Measurements from ENCODE around the gene RUNDC3A.
"Not testable (repeated sequence)": the region's sequence is repeated elsewhere in the genome, so short reads cannot be mapped to it uniquely, and the experiment has no call there.

The RUNDC3A gene

DNA sequence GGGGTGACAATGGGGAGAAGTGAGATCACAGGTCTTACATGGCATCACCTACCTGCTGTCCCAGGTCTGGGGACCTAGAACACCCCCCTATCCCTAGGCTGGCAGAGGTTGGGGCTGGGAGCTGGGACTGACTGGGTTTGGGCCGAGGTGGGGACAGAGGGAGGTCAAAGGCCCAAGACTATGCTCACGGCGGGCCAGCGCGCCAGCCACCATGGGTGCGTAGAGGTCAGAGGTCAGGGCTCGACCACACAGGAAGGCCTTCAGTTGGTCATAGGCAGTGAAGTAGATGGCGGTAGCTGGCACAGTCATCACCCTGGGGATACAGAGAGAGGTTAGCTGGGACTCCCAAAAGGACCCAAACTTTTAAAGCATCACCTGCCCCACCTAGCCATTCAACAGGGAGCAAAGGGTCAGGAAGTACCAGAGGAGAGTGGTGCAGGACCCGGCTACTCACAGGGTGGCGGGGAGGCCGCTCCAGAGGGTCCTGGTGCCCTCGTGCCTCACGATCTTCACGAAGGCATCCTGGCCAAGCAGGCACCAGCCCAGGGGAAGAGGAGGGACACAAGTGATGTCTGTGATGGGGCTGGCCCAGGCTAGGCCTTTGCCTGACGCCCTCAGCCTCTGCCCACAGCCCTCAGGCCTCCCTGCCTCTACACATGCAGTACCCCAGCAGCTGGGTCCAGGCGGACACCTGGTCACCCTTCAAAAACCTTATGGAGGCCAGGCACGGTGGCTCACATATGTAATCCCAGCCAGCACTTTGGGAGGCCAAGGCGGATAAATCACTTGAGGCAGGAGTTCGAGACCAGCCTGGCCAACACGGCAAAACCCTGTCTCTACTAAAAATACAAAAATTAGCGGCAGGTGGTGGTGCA lies 13.1 kb downstream of the RUNDC3A start:
- DNase-seq = no peak

DNA sequence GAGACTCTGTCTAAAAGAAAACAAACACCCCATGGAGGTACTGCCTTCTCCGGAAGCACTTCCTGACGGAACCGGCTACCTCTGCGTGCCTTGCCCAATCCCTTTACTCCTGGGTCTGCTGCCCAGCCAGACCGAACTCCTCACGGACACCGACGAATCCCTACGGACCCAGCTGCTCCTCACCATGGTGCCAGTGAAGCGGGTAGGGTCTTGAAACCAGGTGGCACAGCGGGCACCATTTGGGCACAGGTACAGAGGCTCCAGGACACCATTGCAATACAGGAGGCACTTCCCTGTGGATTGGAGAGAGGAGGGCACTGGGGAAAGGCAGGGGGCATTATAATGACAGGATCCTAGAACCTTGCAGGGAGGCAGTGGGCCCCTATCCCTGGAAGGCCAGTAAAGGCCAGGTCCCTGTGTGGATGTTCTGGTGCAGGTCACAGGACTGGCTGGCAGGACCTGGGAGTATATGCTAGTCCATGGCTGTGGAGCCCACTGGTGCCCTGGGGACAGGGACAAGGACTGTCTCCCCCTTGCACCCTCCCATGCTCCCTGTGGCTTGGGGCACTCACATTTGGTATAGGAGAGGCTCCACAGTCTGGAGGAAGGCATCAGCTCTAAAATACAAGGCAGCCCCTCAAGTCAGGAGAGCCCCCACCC lies 14.0 kb downstream of the RUNDC3A start:
- no peak for DNase-seq

DNA sequence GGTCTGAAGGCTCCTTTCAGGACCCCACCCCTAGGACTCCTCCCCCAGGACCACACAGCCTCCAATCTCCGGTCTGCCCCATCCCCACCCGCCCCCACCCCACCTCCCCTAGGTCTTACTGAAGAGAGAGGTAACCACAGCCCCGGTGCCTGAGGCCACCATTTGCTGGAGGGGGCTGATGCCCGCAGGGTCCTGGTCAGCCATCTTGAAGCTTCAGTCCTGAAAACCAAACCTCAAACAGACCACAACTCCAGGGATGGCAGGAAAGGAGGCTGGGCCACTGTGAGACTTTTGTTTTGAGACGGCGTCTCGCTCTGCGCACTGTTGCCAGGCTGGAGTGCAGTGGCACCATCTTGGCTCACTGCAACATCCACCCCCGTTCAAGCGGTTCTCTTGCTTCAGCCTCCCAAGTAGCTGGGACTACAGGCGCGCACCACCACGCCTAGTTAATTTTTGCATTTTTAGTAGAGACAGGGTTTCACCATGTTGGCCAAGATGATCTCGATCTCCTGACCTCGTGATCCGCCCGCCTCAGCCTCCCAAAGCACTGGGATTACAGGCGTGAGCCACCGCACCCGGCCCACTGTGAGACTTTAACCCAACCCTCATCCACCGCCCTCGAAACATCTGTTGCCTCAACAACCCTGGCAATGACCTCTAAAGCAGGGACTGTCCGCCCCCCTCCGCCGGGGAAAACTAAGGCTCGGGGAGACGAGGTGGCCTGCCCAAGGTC lies 15.1 kb downstream of the RUNDC3A start:
- DNase-seq = no peak

- DNase-seq = no peak
Observed at GRCh38 chr17:44324092-44324570, 15.7 kb downstream of the RUNDC3A start.

- peak; percentile 93 for DNase-seq
Observed at GRCh38 chr17:44324571-44325275, 16.3 kb downstream of the RUNDC3A start, which contains the start of gene SLC25A39. Gene SLC25A39, minus strand, starts transcription at chr17:44324823. Its CDS starts 1,261 bp downstream, at chr17:44323562.

DNA sequence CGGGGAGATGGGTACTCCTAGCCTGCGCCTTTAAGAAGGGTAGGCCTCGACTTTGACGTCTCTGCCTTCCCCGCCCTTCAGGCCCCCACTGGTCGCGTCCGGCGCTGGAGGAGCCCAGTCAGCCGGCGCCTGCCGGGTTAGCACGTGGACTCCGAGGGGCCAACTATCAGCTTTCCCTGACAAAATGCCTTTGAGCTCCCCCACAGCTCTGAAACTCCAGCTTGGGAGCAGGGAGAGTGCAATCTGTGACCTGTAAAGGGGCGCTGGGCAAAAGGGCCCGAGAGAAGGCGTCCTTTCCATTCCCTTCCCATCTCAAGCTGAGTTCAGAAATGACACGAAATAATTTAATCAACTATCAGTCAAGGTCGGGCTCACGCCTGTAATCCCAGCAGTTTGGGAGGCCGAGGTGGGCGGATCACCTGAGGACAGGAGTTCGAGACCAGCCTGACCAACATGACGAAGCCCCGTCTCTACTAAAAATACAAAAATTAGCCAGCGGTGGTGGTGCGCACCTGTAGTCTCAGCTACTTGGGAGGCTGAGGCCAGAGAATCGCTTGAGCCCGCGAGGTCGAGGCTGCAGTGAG lies 18.6 kb downstream of the RUNDC3A start:
- DNase-seq = peak; percentile 93

DNA sequence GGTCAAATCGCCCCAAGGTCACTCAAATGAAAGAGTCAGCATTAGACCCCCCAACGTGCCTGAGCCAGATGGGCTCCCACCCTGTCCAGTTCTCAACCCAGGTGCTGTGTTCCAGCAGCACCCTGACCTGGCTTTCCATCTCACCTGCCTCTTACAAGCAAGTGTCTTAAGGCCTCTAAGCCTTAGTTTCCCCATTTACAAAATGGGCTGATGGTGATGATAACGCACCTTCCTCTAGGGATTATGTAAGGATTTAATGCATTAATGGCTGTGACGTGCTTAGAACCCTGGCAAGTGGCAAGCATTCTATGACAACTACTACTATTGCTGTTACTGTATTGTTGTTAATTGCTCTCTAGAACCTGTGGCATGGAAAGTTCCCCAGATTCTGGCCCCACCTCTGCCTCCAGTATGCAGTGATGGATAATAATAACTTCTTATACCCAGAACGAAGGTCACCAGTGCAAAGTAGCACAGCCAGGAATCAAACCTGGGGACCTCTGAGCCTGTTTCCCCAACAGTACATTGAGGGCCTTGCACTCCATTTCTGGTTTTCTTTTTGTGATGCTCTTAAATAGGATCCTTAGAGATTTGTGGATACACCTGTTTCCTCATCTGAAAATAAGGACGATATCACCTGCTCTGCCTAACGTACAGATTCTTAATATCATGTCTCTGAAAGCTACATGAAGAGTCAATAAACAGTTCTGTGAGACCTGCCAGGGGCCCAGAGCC lies 19.5 kb downstream of the RUNDC3A start:
- no peak for DNase-seq

GRCh38 chr17:44329516-44329915 lies 21.1 kb downstream of the RUNDC3A start:
- DNase-seq = not testable (repeated sequence)

- not testable (repeated sequence) for DNase-seq
Observed at GRCh38 chr17:44330263-44330662, 21.9 kb downstream of the RUNDC3A start.

DNA sequence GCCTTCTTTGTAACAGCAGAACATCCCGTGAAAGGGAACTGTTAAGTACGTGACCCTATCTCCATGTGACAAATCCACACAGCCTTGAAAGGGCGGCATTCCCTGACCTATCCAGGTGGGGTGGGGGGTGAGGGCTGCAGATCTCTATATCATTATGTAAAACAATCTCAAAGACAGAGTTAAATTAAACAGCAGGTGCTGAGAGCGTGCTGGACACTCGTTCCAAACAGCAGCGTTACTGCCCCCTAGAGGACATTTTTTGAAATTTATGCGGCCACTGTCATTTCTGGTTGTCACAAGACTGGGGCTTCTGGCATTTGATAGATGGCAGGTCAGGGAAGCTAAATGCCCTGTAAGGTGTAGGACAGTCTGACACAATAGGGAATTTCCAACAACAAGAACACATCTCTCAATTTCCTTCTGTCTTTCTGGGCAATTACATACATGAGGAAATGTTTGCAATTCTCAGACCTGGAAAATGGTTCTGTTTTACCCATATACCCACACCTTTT lies 22.9 kb downstream of the RUNDC3A start:
- peak; percentile 66 for DNase-seq

DNA sequence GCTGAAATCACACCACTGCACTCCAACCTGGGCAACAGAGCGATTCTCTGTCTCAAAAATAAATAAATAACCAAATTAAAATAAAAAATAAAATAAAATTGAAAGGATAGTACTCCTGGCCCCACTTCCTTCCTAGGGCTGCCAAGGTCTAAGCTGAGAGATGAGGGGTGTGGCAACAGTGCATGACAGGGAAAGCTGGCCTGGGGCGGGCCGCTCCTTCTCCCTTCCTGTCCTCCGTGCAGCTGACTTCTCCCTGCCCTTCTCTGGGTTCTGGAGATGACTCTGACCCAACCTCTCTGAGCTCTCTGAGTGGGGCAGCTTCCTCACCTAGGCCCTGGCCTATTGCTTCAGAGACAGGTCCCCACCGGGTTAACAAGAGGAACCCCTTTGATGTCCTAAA lies 25.0 kb downstream of the RUNDC3A start:
- DNase-seq = no peak

GRCh38 chr17:44334315-44334714 lies 25.9 kb downstream of the RUNDC3A start:
- no peak for DNase-seq

DNA sequence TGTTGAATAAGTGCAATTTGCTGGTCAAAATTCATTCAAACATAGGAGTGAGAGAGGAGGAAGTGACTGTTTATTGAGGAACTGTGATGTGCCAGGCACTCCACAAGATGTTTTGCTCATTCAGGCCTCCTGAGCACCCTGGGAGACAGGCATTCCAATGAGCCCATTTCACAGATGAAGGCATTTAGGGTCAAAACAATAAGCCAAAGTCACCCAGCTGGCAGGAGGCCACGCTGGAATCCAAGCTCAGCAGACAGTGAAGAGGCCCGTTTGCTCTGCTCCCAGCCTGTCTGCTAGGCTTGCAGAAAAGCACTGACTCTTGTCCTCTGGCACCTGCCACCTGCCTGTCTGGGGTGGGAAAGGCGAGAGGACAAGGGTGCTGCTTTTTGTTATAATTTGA lies 26.3 kb downstream of the RUNDC3A start:
- DNase-seq = no peak

GRCh38 chr17:44335564-44335963 lies 27.2 kb downstream of the RUNDC3A start:
- no peak for DNase-seq

DNA sequence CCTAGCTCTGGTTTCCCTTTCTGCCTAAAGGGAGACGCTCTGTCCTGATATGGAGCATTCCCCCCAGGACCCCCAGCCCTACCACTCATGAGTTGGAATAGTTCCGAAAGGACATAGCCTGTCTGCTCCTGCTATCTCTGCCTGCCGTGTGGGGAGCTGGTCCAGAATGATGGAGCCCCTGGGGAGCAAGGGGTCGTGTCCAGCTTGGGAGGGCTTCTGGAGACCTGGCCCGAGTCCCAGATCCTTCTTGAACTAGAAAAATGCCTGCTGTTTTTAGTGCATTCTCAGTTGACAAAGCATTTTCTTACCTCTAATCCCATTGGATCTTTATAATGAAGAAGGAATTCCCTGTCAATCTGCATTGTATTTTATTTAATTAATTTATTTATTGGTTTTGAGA lies 27.6 kb downstream of the RUNDC3A start:
- no peak for DNase-seq

DNA sequence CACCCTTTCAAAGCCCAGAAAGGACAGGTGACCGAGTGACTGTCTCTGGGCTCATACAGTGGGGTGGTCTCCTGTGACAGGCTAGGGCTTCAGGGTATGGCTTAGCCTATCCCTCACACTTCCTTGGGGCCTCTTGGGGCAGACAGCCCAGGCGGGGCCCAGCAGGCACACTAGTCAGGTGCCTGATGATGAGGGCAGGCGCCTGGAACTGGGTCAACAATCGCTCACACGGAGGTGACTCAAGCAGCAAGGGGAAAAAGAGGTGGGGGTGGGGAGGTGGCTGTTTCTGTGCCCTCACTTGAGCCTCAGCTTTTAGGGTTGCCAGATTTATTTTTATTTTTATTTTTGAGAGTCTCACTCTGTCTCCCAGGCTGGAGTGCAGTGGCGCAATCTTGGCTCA lies 30.3 kb downstream of the RUNDC3A start:
- peak; percentile 54 for DNase-seq

GRCh38 chr17:44340553-44340952 lies 32.2 kb downstream of the RUNDC3A start:
- not testable (repeated sequence) for DNase-seq

DNA sequence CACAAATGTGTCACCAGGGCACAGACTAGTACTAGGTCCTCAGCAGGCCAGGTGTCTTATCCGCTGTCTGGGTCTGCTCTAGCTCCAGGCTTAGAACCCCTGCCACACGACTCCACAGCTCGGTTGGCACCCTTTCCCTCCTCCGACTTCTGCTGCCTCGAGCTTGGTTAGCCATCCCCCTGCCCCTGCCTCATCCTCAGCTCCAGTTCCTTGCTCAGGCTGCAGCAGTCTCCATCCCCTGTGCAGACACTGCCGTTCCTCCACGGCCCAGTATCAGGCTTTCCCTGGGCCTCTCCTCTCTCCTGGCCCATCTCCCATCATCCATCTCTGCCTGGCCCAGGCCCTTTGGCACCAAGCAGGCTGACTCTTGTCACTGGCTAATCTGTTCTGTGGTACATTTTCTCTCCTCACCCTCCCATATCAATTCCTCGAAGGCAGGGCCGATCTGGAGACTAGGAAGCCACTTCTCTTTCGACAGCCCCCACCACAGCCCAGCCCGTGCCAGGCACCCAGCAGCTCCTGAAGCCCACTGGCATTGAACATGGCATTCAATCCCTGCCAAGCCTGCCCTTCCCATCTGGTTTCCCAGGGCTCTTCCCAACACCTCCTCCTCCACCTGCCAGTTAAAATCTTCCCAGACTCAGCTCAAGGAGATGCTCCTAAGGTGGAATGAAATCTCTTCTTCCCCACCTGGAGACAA lies 35.3 kb downstream of the RUNDC3A start:
- no peak for DNase-seq

- DNase-seq = peak; percentile 90
Observed at GRCh38 chr17:44344939-44345453, 36.6 kb downstream of the RUNDC3A start, which contains the start of gene GRN. Gene GRN, plus strand, starts transcription at chr17:44345302. Its CDS starts 3,863 bp downstream, at chr17:44349165.

- DNase-seq = peak; percentile 32
Observed at GRCh38 chr17:44345454-44346026, 37.1 kb downstream of the RUNDC3A start.

All from stimulated activated CD4-positive, alpha-beta T cell treated with anti-CD3 and anti-CD28 coated beads, Interleukin-1b, Interleukin-23, amount 100 ng/mL, for 48 hours (primary cell).